ENCODE results near the gene SENP3. TPM values are rescaled to one million over a fixed set of nuclear protein-coding genes. Genes with fewer than 3 reads are reported as not detected.

The SENP3 gene
- 76.8 and 126 TPM in 2 replicates for total RNA-seq

DNA sequence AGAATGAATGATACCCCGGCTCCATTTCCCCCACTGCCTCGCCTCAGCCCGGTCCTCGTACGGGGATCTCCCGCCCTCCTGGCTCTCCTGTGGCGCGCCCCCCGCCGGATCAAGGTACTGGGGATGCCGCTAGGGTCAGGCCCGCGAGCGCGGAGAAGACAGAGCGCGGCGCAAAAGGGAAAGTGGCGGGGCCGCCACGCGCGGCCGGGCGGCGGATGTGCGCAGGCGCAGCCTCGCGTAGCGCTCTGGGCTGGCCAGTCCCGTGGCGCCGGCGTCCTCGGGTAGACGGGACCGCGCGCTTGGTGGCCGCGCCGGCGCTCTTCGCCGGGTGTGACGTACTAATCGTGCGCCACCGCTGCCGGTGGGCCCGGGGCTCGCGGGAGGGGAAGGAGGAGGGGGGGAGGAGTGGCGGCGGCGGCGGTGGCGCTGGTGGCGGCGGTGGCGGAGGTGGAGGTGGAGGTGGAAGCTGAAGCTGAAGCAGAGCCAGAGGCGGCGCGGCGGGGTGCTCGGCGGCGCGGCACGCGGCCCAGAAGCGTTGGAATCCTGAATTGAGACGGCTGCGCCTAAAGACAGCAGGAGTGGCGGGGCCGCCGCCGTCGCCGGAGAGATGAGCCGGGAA, at the start of gene SENP3:
TSS of gene SENP3 (plus strand) at position 331 of the 619 bp plus-strand sequence. CDS start 1,158 bp downstream, outside the sequence.

DNA sequence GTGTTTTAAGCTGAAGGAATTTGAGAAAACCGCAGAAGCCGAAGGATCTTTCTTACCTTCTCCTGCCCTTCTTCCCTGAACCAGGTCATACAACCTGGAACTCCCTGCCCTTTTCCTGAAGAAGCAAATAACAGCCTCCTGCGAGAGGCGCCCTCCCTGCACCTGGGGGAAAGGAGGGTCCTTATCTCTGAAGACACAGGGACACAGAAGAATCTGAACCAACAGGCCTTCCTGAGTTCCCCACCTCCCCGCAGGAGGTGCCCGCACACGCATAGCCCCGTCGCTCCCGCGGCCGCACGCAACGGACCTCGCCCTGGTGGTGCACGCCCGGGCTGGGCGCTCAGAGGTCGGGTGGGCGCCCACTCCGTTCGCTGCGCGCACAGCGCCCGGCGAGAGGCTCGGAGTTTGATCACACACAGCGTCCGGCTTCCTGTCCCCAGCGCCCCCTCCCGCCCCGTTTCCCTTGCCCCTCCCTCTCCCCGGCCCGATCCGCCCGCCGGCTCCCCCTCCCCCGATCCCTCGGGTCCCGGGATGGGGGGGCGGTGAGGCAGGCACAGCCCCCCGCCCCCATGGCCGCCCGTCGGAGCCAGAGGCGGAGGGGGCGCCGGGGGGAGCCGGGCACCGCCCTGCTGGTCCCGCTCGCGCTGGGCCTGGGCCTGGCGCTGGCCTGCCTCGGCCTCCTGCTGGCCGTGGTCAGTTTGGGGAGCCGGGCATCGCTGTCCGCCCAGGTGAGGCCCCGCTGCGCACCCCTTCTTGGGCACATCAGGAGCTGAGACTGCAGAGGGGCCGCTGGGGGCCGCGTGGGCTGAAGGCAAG, 12.9 kb upstream of the SENP3 start, which contains the start of gene TNFSF12:
TSS of gene TNFSF12 (plus strand) at position 474 of the 816 bp plus-strand sequence. CDS start at position 570, 96 bp downstream.

DNA sequence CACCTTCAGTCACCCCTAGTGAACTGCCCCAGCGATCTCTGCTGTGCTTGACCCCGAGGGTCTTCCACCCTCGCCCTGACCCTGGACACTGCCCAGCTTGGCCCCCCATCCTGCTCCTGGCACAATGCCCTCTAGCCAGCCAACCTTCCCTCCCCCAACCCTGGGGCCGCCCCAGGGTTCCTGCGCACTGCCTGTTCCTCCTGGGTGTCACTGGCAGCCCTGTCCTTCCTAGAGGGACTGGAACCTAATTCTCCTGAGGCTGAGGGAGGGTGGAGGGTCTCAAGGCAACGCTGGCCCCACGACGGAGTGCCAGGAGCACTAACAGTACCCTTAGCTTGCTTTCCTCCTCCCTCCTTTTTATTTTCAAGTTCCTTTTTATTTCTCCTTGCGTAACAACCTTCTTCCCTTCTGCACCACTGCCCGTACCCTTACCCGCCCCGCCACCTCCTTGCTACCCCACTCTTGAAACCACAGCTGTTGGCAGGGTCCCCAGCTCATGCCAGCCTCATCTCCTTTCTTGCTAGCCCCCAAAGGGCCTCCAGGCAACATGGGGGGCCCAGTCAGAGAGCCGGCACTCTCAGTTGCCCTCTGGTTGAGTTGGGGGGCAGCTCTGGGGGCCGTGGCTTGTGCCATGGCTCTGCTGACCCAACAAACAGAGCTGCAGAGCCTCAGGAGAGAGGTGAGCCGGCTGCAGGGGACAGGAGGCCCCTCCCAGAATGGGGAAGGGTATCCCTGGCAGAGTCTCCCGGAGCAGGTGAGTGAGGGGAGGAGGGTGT, 3.0 kb upstream of the SENP3 start, which contains the start of gene TNFSF13:
TSS of gene TNFSF13 (plus strand) at position 207 of the 776 bp plus-strand sequence. CDS start at position 497, 290 bp downstream.

DNA sequence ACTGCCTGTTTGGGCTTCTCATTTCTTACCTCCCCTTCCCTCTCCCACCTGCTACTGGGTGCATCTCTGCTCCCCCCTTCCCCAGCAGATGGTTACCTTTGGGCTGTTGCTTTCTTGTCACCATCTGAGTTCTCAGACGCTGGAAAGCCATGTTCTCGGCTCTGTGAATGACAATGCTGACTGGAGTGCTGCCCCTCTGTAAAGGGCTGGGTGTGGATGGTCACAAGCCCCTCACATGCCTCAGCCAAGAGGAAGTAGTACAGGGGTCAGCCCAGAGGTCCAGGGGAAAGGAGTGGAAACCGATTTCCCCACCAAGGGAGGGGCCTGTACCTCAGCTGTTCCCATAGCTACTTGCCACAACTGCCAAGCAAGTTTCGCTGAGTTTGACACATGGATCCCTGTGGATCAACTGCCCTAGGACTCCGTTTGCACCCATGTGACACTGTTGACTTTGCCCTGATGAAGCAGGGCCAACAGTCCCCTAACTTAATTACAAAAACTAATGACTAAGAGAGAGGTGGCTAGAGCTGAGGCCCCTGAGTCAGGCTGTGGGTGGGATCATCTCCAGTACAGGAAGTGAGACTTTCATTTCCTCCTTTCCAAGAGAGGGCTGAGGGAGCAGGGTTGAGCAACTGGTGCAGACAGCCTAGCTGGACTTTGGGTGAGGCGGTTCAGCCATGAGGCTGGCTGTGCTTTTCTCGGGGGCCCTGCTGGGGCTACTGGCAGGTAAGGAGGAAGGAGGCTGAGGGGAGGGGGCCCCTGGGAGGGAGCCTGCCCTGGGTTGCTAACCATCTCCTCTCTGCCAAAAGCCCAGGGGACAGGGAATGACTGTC, 17.5 kb downstream of the SENP3 start, which contains the start of gene CD68:
TSS of gene CD68 (plus strand) at position 638 of the 833 bp plus-strand sequence. CDS start at position 678, 40 bp downstream.

DNA sequence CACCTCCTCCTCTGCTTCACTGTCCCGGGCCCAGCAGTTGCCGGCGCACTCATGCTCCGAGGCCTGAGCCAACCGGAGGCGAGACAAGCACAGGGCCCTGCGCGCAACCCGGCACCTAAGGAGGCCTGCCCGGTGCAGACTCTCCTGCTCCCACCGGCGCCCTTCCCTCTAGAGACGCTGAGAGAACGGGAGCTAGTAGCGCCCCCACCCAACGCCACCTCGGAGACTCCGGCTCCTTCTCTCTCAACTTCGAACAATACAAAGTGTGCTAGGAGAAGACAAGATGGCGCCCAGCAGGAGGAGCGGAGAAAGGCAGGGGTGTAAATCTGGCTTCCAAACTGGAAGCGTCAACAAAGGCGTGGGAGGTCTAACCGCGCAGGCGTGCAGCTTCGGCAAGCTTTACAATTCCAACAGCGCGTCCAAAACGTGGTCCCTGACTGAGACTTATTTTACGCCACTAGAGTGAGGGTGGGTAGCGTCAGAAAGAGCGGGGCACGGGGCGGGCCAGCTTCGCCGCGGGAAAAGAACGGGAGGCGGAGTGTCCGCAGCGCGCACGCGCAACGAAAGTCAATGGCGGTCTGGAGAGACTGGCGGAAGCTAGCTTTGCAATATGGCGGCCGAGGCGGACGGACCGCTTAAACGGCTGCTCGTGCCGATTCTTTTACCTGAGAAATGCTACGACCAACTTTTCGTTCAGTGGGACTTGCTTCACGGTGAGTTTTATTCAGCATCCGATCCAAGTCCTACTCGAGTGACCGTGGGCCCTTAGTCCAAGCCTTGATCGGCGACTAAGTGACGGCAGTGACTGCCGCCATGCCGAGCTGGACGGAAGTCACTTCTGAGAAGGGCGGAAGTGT, 21.8 kb downstream of the SENP3 start, which contains the start of gene MPDU1:
TSS of gene MPDU1 (plus strand) at position 600 of the 857 bp plus-strand sequence. CDS start at position 611, 11 bp downstream.

DNA sequence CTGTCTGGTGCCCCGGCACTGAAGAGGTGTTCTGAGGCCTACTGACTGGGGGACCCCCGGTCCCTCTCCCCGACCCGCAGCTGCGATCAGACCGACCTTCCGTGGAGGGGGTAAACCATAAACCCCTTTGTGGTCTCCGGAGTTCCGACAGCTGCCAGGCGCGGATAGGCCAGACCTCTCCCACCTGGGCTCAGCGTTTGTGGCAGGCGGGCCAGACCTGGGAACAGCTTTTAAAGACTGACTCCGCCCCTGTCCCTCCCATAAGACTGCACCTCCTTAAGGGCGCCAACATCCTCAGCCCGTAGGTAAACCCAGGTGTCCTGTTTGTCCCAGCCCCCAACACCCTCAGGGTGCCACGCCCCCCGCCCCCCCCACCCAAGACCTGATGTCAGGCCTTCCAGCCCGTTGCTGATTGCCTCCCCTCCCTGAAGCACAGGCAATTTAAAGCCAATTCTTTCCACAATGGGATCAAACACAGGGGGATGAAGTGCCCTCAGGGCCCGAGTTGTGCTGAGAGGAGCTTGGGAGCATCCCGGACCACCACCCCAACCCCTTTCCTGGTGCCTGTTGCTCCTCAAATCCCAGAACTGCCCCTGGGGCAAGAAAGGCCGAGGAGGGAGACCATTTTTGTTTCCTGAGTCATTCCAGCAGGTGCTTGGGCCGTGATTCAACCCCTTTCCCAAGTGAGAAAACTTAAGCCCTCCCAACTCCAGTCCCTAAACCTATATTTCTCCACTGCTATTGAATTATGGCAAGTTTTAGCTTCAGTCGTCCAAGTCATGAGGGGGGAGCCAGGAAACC, 28.4 kb downstream of the SENP3 start, which contains the start of gene SOX15:
TSS of gene SOX15 (minus strand) at position 204 of the 801 bp plus-strand sequence. CDS start 418 bp downstream, outside the sequence.

DNA sequence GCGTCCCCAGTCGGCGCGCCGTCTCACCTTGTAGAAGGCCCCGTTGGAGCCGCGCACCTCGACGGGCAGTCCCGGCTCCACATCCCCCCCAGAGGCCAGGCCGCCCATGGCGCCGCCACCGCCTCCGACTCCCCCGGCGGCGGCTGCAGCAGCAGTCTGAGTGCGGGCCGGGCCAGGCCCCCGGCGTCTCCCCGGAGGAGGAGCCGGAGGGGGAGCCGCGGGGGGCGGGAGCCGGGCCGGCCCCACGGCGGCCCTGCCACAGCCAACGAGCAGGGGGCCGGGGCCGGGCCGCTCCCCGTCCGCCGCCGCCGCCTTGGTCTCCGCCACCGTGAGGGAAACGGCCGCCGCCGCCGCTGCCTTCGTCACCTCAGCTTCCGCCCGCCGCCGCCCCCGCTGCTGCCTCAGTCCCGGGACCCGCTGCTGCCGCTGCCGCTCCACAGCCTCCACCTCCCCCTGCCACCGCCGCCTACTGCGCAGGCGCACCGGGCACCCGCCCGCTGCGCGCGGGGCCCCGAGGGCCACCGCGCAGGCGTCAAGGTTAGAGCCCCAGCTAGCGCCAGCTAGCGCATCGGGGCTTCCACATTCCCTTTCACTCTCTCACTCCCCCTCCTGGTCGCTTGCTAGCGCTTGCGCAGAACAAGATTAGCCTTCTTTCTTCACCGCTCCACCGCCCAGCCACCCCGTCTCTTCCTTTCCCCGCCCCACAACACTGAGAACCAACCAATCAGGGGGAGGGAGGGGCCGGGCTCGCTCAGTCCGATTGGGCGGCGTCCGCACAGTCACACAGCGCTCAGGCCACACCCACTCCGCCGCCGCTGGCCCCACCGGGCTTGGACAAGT, 52.9 kb downstream of the SENP3 start, which contains the start of gene FXR2:
TSS of gene FXR2 (minus strand) at position 473 of the 840 bp plus-strand sequence. CDS start at position 108, 365 bp downstream.

Other genes starting within 250 kb of the SENP3 start
- gene GPS2, start 246.6 kb upstream of the SENP3 start, total RNA-seq = 29.4 and 30.4 TPM in 2 replicates
- gene NEURL4, start 232.6 kb upstream of the SENP3 start, total RNA-seq = 15.7 and 22.5 TPM in 2 replicates
- gene ACAP1, start 225.4 kb upstream of the SENP3 start, total RNA-seq = 0.34 and 0.71 TPM in 2 replicates
- 7.2 and 21.0 TPM in 2 replicates for gene KCTD11, start 209.8 kb upstream of the SENP3 start, total RNA-seq
- gene TMEM95, start 206.8 kb upstream of the SENP3 start, total RNA-seq = not detected in 2 replicates
- 5.8 and 10.6 TPM in 2 replicates for gene TNK1, start 180.8 kb upstream of the SENP3 start, total RNA-seq
- 12.6 and 28.2 TPM in 2 replicates for gene PLSCR3, start 167.4 kb upstream of the SENP3 start, total RNA-seq
- 26.6 and 88.9 TPM in 2 replicates for gene TMEM256, start 157.8 kb upstream of the SENP3 start, total RNA-seq
- 1.4 and 6.1 TPM in 2 replicates for gene NLGN2, start 154.1 kb upstream of the SENP3 start, total RNA-seq
- not detected in 2 replicates for gene SPEM1, start 141.6 kb upstream of the SENP3 start, total RNA-seq
- not detected in 2 replicates for gene SPEM2, start 136.3 kb upstream of the SENP3 start, total RNA-seq
- not detected in 2 replicates for gene SPEM3, start 133.1 kb upstream of the SENP3 start, total RNA-seq
- gene TMEM102, start 126.5 kb upstream of the SENP3 start, total RNA-seq = 10.3 and 10.7 TPM in 2 replicates
- 19.1 and 44.3 TPM in 2 replicates for gene FGF11, start 122.4 kb upstream of the SENP3 start, total RNA-seq
- 7.6 and 14.7 TPM in 2 replicates for gene CHRNB1, start 116.9 kb upstream of the SENP3 start, total RNA-seq
- 17.4 and 37.4 TPM in 2 replicates for gene ZBTB4, start 82.3 kb upstream of the SENP3 start, total RNA-seq
- not detected in 2 replicates for gene SLC35G6, start 80.5 kb upstream of the SENP3 start, total RNA-seq
- gene POLR2A, start 77.6 kb upstream of the SENP3 start, total RNA-seq = 75.9 and 140 TPM in 2 replicates
- 0.34 and 2.5 TPM in 2 replicates for gene TNFSF12, start 12.9 kb upstream of the SENP3 start, total RNA-seq
- 2.6 and 3.8 TPM in 2 replicates for gene TNFSF13, start 3.2 kb upstream of the SENP3 start, total RNA-seq
- 8.3 and 13.7 TPM in 2 replicates for gene CD68, start 17.7 kb downstream of the SENP3 start, total RNA-seq
- gene MPDU1, start 21.9 kb downstream of the SENP3 start, total RNA-seq = 31.0 and 32.5 TPM in 2 replicates
- gene SOX15, start 28.2 kb downstream of the SENP3 start, total RNA-seq = 38.7 and 54.0 TPM in 2 replicates
- 39.1 and 51.3 TPM in 2 replicates for gene FXR2, start 53.0 kb downstream of the SENP3 start, total RNA-seq
- 22.5 and 23.2 TPM in 2 replicates for gene SAT2, start 65.9 kb downstream of the SENP3 start, total RNA-seq
- under 0.01 and 0.21 TPM in 2 replicates for gene SHBG, start 68.2 kb downstream of the SENP3 start, total RNA-seq
- gene ATP1B2, start 89.0 kb downstream of the SENP3 start, total RNA-seq = not detected in 2 replicates
- gene TP53, start 125.6 kb downstream of the SENP3 start, total RNA-seq = 26.7 and 40.1 TPM in 2 replicates
- 2.7 and 3.3 TPM in 2 replicates for gene WRAP53, start 126.6 kb downstream of the SENP3 start, total RNA-seq
- under 0.01 and 0.14 TPM in 2 replicates for gene EFNB3, start 143.3 kb downstream of the SENP3 start, total RNA-seq
- gene DNAH2, start 155.8 kb downstream of the SENP3 start, total RNA-seq = under 0.01 and 0.21 TPM in 2 replicates

Measured in nasal cavity respiratory epithelium epithelial cell of viscerocranial mucosa (primary cell).